Measurements from ENCODE around the gene SHE.
"Not testable (repeated sequence)": the region's sequence is repeated elsewhere in the genome, so short reads cannot be mapped to it uniquely, and the experiment has no call there.

The SHE gene

DNA sequence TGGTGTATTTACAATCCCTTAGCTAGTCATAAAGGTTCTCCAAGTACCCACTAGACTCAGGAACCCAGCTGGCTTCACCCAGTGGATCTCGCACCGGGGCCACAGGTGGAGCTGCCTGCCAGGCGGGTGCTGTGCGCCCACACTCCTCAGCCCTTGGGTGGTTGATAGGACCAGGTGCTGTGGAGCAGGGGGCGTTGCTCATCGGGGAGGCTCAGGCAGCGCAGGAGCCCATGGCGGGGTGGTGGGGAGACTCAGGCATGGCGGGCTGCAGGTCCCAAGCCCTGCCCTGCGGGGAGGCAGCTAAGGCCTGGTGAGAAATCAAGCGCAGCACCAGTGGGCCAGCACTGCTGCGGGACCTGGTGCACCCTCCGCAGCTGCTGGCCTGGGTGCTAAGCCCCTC, 29.7 kb upstream of the SHE start:
- not testable (repeated sequence) for H3K27ac Mint-ChIP-seq; H3K4me3 Mint-ChIP-seq; H3K36me3 Mint-ChIP-seq (ENCODE audit: low read depth); H3K27me3 Mint-ChIP-seq (ENCODE audit: low read depth); H3K4me1 Mint-ChIP-seq (ENCODE audit: low read depth); H3K9me3 Mint-ChIP-seq; DNase-seq (ENCODE audit: low spot score)

DNA sequence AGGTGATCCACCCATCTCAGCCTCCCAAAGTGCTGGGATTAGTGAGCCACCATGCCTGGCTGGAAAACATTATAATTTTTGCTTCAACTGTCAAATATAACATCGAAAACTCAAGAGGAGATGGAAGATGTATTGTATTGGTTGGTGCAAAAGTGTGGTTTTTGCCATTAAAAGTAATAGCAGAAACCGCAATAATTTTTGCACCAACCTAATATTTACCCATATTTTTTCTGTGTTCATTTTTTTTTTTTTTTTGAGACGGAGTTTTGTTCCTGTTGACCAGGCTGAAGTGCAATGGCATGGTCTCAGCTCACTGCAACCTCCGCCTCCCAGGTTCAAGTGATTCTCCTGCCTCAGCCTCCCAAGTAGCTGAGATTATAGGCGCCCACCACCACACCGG, 27.1 kb upstream of the SHE start:
- H3K27ac Mint-ChIP-seq: no peak overlapping the region
- H3K4me1 Mint-ChIP-seq (ENCODE audit: low read depth): no peaks in the 10 kb centered on the region
- no peaks in the 10 kb centered on the region for H3K9me3 Mint-ChIP-seq
- H3K36me3 Mint-ChIP-seq (ENCODE audit: low read depth): no peaks in the 10 kb centered on the region
- no peak for DNase-seq (ENCODE audit: low spot score)
- peaks cover 6% of the 10 kb centered on the region for H3K27me3 Mint-ChIP-seq (ENCODE audit: low read depth)
- no peak overlapping the region for H3K4me3 Mint-ChIP-seq

- no peaks in the 10 kb centered on the region for H3K9me3 Mint-ChIP-seq
- no peak for DNase-seq (ENCODE audit: low spot score)
- no peak overlapping the region for H3K27ac Mint-ChIP-seq
- peaks cover 15% of the 10 kb centered on the region for H3K27me3 Mint-ChIP-seq (ENCODE audit: low read depth)
- H3K4me3 Mint-ChIP-seq: no peak overlapping the region
- H3K36me3 Mint-ChIP-seq (ENCODE audit: low read depth): no peaks in the 10 kb centered on the region
- no peaks in the 10 kb centered on the region for H3K4me1 Mint-ChIP-seq (ENCODE audit: low read depth)
These were observed 25.0 kb upstream of the SHE start for GRCh38 chr1:154527192-154527591.

- Mint-ChIP-seq H3K4me1 (ENCODE audit: low read depth) (no peaks in the 10 kb centered on the region), H3K36me3 (ENCODE audit: low read depth) (no peaks in the 10 kb centered on the region), H3K9me3 (no peaks in the 10 kb centered on the region), H3K27ac (no peak overlapping the region), H3K4me3 (no peak overlapping the region), H3K27me3 (ENCODE audit: low read depth) (peaks cover 26% of the 10 kb centered on the region)
- no peak for DNase-seq (ENCODE audit: low spot score)
These were observed 22.7 kb upstream of the SHE start for GRCh38 chr1:154524881-154525280.

- H3K27ac Mint-ChIP-seq: no peak overlapping the region
- no peaks in the 10 kb centered on the region for H3K9me3 Mint-ChIP-seq
- H3K27me3 Mint-ChIP-seq (ENCODE audit: low read depth): peaks cover 28% of the 10 kb centered on the region
- H3K36me3 Mint-ChIP-seq (ENCODE audit: low read depth): no peaks in the 10 kb centered on the region
- H3K4me3 Mint-ChIP-seq: no peak overlapping the region
- H3K4me1 Mint-ChIP-seq (ENCODE audit: low read depth): no peaks in the 10 kb centered on the region
- no peak for DNase-seq (ENCODE audit: low spot score)
These were observed 19.5 kb upstream of the SHE start for GRCh38 chr1:154521695-154522094.

- H3K9me3 Mint-ChIP-seq: no peaks in the 10 kb centered on the region
These were observed 18.1 kb upstream of the SHE start for GRCh38 chr1:154520333-154520732.

DNA sequence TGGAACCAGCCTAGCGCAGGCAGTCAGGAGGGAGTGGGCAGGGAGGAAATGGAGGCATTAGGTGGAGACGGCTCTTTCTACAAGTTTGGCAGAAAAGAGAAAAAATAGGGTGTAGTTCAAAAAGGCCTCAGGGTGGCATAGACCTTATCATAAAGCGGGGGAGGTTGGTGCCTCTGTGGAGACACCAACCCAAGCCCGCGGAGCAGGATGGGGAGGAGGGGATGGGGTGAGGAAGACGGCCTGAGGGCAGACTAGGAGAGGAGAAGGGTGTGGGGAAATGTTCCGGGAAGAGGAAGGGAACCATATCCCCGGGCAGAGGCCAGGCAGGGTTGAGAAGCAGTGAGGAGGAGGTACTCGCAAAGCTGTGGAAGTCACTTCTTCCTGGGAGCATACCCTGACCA, 17.4 kb upstream of the SHE start:
- Mint-ChIP-seq H3K4me3 (no peak overlapping the region), H3K36me3 (ENCODE audit: low read depth) (no peaks in the 10 kb centered on the region), H3K27ac (no peak overlapping the region), H3K4me1 (ENCODE audit: low read depth) (no peaks in the 10 kb centered on the region), H3K9me3 (no peaks in the 10 kb centered on the region), H3K27me3 (ENCODE audit: low read depth) (peaks cover 38% of the 10 kb centered on the region)
- DNase-seq (ENCODE audit: low spot score): no peak

More at GRCh38 chr1:154520333-154520732, 18.1 kb upstream of the SHE start:
- H3K4me3 Mint-ChIP-seq: no peak overlapping the region
- H3K4me1 Mint-ChIP-seq (ENCODE audit: low read depth): no peaks in the 10 kb centered on the region
- no peak for DNase-seq (ENCODE audit: low spot score)
- no peaks in the 10 kb centered on the region for H3K36me3 Mint-ChIP-seq (ENCODE audit: low read depth)
- peaks cover 38% of the 10 kb centered on the region for H3K27me3 Mint-ChIP-seq (ENCODE audit: low read depth)
- no peak overlapping the region for H3K27ac Mint-ChIP-seq

DNA sequence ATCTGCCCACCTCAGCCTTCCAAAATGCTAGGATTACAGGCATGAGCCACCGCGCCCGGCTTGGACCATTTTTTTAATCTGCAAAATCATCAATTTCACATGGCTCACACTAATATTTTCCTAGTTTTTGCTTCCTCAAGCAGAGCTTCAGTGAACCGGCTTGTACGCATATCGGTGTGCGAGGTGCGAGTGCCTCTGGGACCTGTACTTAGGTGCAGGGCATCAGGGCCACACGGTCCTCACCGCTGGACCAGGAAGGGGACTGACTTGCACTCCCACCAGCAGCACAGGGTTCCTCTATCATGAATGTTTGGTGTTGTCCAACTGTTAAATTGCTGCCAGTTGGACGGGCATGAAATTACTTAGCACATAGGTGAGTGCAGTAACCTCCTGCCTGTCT, 15.4 kb upstream of the SHE start:
- Mint-ChIP-seq H3K4me1 (ENCODE audit: low read depth) (no peaks in the 10 kb centered on the region), H3K9me3 (no peaks in the 10 kb centered on the region), H3K36me3 (ENCODE audit: low read depth) (no peaks in the 10 kb centered on the region), H3K4me3 (no peak overlapping the region), H3K27ac (no peak overlapping the region), H3K27me3 (ENCODE audit: low read depth) (peaks cover 36% of the 10 kb centered on the region)
- no peak for DNase-seq (ENCODE audit: low spot score)

DNA sequence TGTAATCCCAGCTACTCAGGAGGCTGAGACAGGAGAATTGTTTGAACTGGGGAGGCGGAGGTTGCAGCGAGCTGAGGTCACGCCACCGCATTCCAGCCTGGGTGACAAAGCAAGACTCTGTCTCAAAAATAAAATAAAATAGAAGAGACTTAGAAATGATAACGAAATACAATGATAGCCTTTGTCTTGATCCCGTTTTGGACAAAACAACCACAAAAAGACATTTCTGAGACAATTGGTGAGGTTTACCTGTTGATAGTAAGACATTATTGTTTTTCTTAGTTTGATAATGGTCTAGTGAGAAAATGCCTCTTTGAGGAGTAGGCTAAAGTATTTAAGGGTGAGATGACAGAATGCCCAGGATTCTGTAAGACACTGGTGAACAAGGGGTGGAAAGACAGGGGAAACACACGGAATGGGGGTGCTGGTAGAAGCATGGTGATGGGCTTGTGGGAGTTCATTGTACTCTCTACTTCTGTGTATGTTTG, 11.9 kb upstream of the SHE start:
- Mint-ChIP-seq H3K4me3 (no peak overlapping the region), H3K9me3 (no peaks in the 10 kb centered on the region), H3K36me3 (ENCODE audit: low read depth) (no peaks in the 10 kb centered on the region), H3K27me3 (ENCODE audit: low read depth) (peaks cover 32% of the 10 kb centered on the region), H3K27ac (no peak overlapping the region), H3K4me1 (ENCODE audit: low read depth) (no peaks in the 10 kb centered on the region)
- no peak for DNase-seq (ENCODE audit: low spot score)

- Mint-ChIP-seq H3K4me3 (no peak overlapping the region), H3K4me1 (ENCODE audit: low read depth) (no peaks in the 10 kb centered on the region), H3K9me3 (no peaks in the 10 kb centered on the region), H3K27me3 (ENCODE audit: low read depth) (peaks cover 42% of the 10 kb centered on the region), H3K36me3 (ENCODE audit: low read depth) (no peaks in the 10 kb centered on the region), H3K27ac (no peak overlapping the region)
- no peak for DNase-seq (ENCODE audit: low spot score)
These were observed 10.5 kb upstream of the SHE start for GRCh38 chr1:154512760-154513159.

- peaks cover 80% of the 10 kb centered on the region for H3K27me3 Mint-ChIP-seq (ENCODE audit: low read depth)
- no peaks in the 10 kb centered on the region for H3K9me3 Mint-ChIP-seq
- no peak for DNase-seq (ENCODE audit: low spot score)
- H3K27ac Mint-ChIP-seq: no peak overlapping the region
- H3K4me1 Mint-ChIP-seq (ENCODE audit: low read depth): peaks cover 3% of the 10 kb centered on the region
- no peak overlapping the region for H3K4me3 Mint-ChIP-seq
- no peaks in the 10 kb centered on the region for H3K36me3 Mint-ChIP-seq (ENCODE audit: low read depth)
These were observed 1.7 kb upstream of the SHE start for GRCh38 chr1:154503898-154504297.

DNA sequence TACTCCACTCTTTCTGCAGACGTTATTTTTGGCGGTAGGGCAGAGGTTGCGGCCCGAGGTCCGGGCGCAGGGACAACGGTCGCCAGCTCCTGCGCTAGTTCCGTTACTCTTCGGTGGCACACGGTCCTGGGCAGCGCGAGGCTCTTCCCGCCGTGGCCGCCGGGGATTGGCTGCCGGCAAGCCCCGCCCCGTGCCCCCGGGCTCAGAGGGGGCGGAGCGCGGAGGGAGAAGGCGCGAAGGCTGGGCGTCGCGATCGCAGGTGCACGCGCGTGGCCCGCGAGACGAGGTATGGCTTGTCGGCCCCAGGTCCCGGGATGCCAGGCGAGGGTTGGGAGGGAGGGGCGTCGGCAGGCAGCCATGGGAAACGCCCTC, 518 bp upstream of the SHE start:
- Mint-ChIP-seq H3K9me3 (no peaks in the 10 kb centered on the region), H3K27me3 (ENCODE audit: low read depth) (peaks cover 76% of the 10 kb centered on the region), H3K27ac (no peak overlapping the region), H3K4me1 (ENCODE audit: low read depth) (peaks cover 3% of the 10 kb centered on the region), H3K36me3 (ENCODE audit: low read depth) (no peaks in the 10 kb centered on the region), H3K4me3 (no peak overlapping the region)
- DNase-seq (ENCODE audit: low spot score): no peak

GRCh38 chr1:154501423-154502065, 668 bp downstream of the SHE start:
- no peaks in the 10 kb centered on the region for H3K9me3 Mint-ChIP-seq
- peaks cover 69% of the 10 kb centered on the region for H3K27me3 Mint-ChIP-seq (ENCODE audit: low read depth)
- peaks cover 9% of the 10 kb centered on the region for H3K4me1 Mint-ChIP-seq (ENCODE audit: low read depth)
- no peak overlapping the region for H3K4me3 Mint-ChIP-seq
- H3K27ac Mint-ChIP-seq: no peak overlapping the region
- H3K36me3 Mint-ChIP-seq (ENCODE audit: low read depth): no peaks in the 10 kb centered on the region
- no peak for DNase-seq (ENCODE audit: low spot score)

GRCh38 chr1:154500533-154500932, 1.7 kb downstream of the SHE start:
- peaks cover 9% of the 10 kb centered on the region for H3K4me1 Mint-ChIP-seq (ENCODE audit: low read depth)
- H3K36me3 Mint-ChIP-seq (ENCODE audit: low read depth): no peaks in the 10 kb centered on the region
- peaks cover 64% of the 10 kb centered on the region for H3K27me3 Mint-ChIP-seq (ENCODE audit: low read depth)
- H3K27ac Mint-ChIP-seq: no peak overlapping the region
- no peak overlapping the region for H3K4me3 Mint-ChIP-seq
- no peak for DNase-seq (ENCODE audit: low spot score)
- H3K9me3 Mint-ChIP-seq: no peaks in the 10 kb centered on the region

DNA sequence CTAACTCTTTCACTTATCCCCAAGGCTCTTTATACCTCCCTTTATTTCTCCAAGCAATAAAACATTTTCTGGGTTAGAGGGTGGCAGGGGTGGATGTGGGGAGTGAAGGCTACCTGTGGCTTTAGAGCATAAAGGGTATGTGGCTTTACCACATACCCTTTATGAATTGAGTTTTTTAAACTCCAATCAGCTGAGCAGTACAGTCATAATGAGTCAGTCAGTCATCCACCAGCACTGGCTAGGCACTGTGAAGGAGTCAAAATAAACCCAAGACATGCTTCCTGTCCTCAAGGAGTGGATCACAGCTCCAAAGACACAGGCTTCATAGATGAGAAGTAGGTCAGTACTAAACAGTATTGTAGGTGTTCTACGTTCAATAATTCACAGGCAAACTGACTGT, 2.8 kb downstream of the SHE start:
- Mint-ChIP-seq H3K4me3 (no peak overlapping the region), H3K36me3 (ENCODE audit: low read depth) (no peaks in the 10 kb centered on the region), H3K9me3 (no peaks in the 10 kb centered on the region), H3K4me1 (ENCODE audit: low read depth) (peaks cover 9% of the 10 kb centered on the region), H3K27me3 (ENCODE audit: low read depth) (peaks cover 56% of the 10 kb centered on the region), H3K27ac (no peak overlapping the region)
- no peak for DNase-seq (ENCODE audit: low spot score)
